ENCODE results near the gene C2CD2L. TPM values are rescaled to one million over a fixed set of nuclear protein-coding genes. Genes with fewer than 3 reads are reported as not detected.
A peak's percentile ranks its signal among the peaks of the same experiment; 100 is the strongest.

The C2CD2L gene
- polyA plus RNA-seq, 3 donors, result 3.8 to 60.2 (median 6.4) TPM

- intact Hi-C loops (cut with micrococcal nuclease), result loop anchor here in 1 of 2 donors (2.0 kb wide), 1 partner anchor 29 kb away; no protein-coding TSS in a partner anchor
- Histone ChIP-seq H3K27me3 (ENCODE audit: control insufficient read depth in 2 of 2, insufficient read depth in 2 of 2, low read length in 2 of 2) (no peaks in the 10 kb centered on the region), H2AFZ (ENCODE audit: insufficient read depth, low read depth, low read length, poor library complexity, severe bottlenecking) (no peak overlapping the region), H3K4me2 (replicated peaks; ENCODE audit: extremely low read depth, low read length, poor library complexity, severe bottlenecking) (no peak overlapping the region), H3K79me2 (ENCODE audit: insufficient read depth, low read length) (peaks cover 8% of the 10 kb centered on the region), H3K4me1 (ENCODE audit: control insufficient read depth in 1 of 2, insufficient read depth in 2 of 2, low read length in 2 of 2) (peaks cover 18 to 26% of the 10 kb centered on the region in 2 donors), H3K9ac (ENCODE audit: insufficient read depth, low read length, poor library complexity, severe bottlenecking) (no peak overlapping the region), H3K9me3 (replicated peaks in 1 of 2; ENCODE audit: control insufficient read depth in 1 of 2, insufficient read depth in 1 of 2, low read length in 2 of 2) (no peaks in the 10 kb centered on the region), H4K20me1 (ENCODE audit: insufficient read depth, low read length) (peaks cover 4% of the 10 kb centered on the region), H3K4me3 (replicated peaks in 1 of 3; ENCODE audit: low read depth in 2 of 3, low read length in 3 of 3) (no peak overlapping the region), H3K36me3 (replicated peaks in 1 of 2; ENCODE audit: control insufficient read depth in 1 of 2, insufficient read depth in 2 of 2, low read length in 2 of 2) (no peaks in the 10 kb centered on the region), H3K27ac (ENCODE audit: low read depth in 1 of 2, low read length in 2 of 2) (peak overlapping the region in 1 of 2 donors; percentile 86)
- WGBS (ENCODE audit: insufficient coverage), result no CpG with 5 or more reads among the region's 6 CpGs
- H3K27me3 Mint-ChIP-seq (ENCODE audit: low read depth in 3 of 3), result no peaks in the 10 kb centered on the region
- no peaks in the 10 kb centered on the region for H3K9me3 Mint-ChIP-seq
- TF ChIP-seq CTCF (IDR thresholded peaks at IDR 0.05), result no peak
- H3K27ac Mint-ChIP-seq, result peak overlapping the region in 2 of 7 donors; percentile 61 to 81
- no peak for DNase-seq
- H3K4me3 Mint-ChIP-seq, result peak overlapping the region in 1 of 2 donors; percentile 59
- H3K36me3 Mint-ChIP-seq, result peaks cover under 1 to 9% of the 10 kb centered on the region in 2 donors
- H3K4me1 Mint-ChIP-seq, result peaks cover 22% of the 10 kb centered on the region
Measured at GRCh38 chr11:119167933-119168332, 60.8 kb downstream of the C2CD2L start.

Other genes starting within 250 kb of the C2CD2L start
- gene CXCR5, start 223.5 kb upstream of the C2CD2L start, polyA plus RNA-seq, result under 1 TPM; 0.08 to 0.31 (median 0.09) TPM
- gene BCL9L, start 181.4 kb upstream of the C2CD2L start, polyA plus RNA-seq, result 1 to 10 TPM in 2 of 3 donors, under 1 TPM in 1; 0.11 to 6.8 (median 1.8) TPM
- gene UPK2, start 151.0 kb upstream of the C2CD2L start, polyA plus RNA-seq, result not detected
- not detected for gene FOXR1, start 135.6 kb upstream of the C2CD2L start, polyA plus RNA-seq
- gene CENATAC, start 109.2 kb upstream of the C2CD2L start, polyA plus RNA-seq, result 10 to 100 TPM in 1 of 3 donors, 1 to 10 TPM in 2; 2.7 to 47.8 (median 4.1) TPM
- 1,000 to 10,000 TPM; 1,137 to 1,336 (median 1,264) TPM for gene RPS25, start 89.0 kb upstream of the C2CD2L start, polyA plus RNA-seq
- gene TRAPPC4, start 88.6 kb upstream of the C2CD2L start, polyA plus RNA-seq, result 10 to 100 TPM; 46.9 to 54.5 (median 50.0) TPM
- gene SLC37A4, start 76.5 kb upstream of the C2CD2L start, polyA plus RNA-seq, result 1 to 10 TPM; 5.9 to 8.0 (median 7.2) TPM
- 10 to 100 TPM in 1 of 3 donors, 1 to 10 TPM in 2; 8.4 to 34.9 (median 8.6) TPM for gene HYOU1, start 50.1 kb upstream of the C2CD2L start, polyA plus RNA-seq
- gene VPS11, start 39.5 kb upstream of the C2CD2L start, polyA plus RNA-seq, result 10 to 100 TPM; 28.6 to 56.6 (median 43.3) TPM
- gene HMBS, start 22.5 kb upstream of the C2CD2L start, polyA plus RNA-seq, result 10 to 100 TPM; 21.1 to 26.4 (median 25.2) TPM
- gene DPAGT1, start 5.5 kb upstream of the C2CD2L start, polyA plus RNA-seq, result 10 to 100 TPM; 37.0 to 54.2 (median 39.7) TPM
- gene HINFP, start 14.2 kb downstream of the C2CD2L start, polyA plus RNA-seq, result 10 to 100 TPM in 1 of 3 donors, 1 to 10 TPM in 2; 8.0 to 43.0 (median 8.6) TPM
- under 1 TPM in 1 of 3 donors, not detected in 2; 0.04 TPM for gene ABCG4, start 41.7 kb downstream of the C2CD2L start, polyA plus RNA-seq
- 10 to 100 TPM; 13.7 to 15.5 (median 14.2) TPM for gene NLRX1, start 61.4 kb downstream of the C2CD2L start, polyA plus RNA-seq
- under 1 TPM in 2 of 3 donors, not detected in 1; 0.09 to 0.47 TPM for gene NHERF4, start 78.1 kb downstream of the C2CD2L start, polyA plus RNA-seq
- gene CBL, start 99.0 kb downstream of the C2CD2L start, polyA plus RNA-seq, result 10 to 100 TPM in 2 of 3 donors, 1 to 10 TPM in 1; 7.6 to 24.0 (median 23.1) TPM
- gene MCAM, start 209.8 kb downstream of the C2CD2L start, polyA plus RNA-seq, result not detected
- 10 to 100 TPM in 2 of 3 donors, 1 to 10 TPM in 1; 6.8 to 27.6 (median 20.5) TPM for gene RNF26, start 227.2 kb downstream of the C2CD2L start, polyA plus RNA-seq
- gene C1QTNF5, start 233.5 kb downstream of the C2CD2L start, polyA plus RNA-seq, result not detected
- gene MFRP, start 239.4 kb downstream of the C2CD2L start, polyA plus RNA-seq, result not detected